ENCODE data around the gene PAX5.

Gene PAX5

DNA sequence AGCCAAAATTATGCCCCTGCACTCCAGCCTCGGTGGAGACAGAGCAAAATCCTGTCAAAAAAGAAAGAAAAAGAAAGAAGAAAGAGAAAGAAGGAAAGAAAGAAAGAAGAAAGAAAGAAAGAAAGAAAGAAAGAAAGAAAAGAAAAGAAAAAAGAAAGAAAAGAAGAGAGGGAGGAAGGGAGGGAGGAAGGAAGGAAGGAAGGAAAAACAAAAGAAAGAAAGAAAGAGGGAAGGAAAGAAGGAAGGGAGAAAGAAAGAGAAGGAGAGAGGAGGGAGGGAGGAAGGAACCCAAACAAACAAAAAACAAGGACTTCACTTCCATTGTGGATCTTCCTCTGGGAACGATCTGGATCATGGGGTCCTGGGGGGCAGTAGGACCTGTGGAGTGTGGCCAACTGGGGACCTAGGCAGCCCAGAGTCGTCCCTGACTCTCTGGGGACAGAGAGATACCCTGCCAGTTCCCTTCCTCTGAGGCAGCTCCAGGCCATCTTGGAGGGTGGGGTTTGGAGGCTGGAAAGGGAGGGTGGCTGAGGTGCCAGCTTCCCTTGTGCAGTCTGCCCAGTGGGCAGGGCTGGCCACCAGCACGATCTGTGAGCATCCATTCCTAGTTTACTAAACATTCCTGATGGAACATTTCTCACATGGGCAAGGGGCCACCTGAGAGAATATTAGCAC is 216.8 kb downstream of the PAX5 start:
- DNase-seq (ENCODE audit: low read depth in 2 of 2, low spot score in 1 of 2): no peak

DNA sequence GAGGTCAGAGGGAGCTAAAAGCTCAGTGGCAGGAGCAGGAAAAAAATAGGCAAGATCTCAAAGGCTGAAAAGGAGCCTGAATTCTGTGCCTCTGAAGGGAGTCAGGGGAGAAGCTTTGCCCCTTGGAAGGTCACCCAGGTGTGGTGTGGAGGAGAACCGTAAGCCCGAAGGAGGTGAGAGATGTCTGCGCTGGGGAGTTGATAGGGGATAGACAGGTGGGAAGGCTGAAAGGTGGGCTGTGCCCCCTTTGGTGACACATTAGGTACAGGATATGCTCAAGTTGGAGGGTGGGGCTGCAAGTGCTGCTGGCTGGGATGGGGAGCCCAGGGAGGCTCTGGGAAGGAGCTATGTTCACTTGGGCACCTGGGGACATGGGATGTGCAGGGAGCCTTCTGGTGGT is 217.7 kb downstream of the PAX5 start:
- DNase-seq (ENCODE audit: low read depth in 2 of 2, low spot score in 1 of 2): no peak

- DNase-seq (ENCODE audit: low read depth in 2 of 2, low spot score in 1 of 2): no peak
Measured at GRCh38 chr9:36815566-36816348, 218.3 kb downstream of the PAX5 start.

- DNase-seq (ENCODE audit: low read depth in 2 of 2, low spot score in 1 of 2): no peak
Measured at GRCh38 chr9:36815023-36815422, 219.0 kb downstream of the PAX5 start.

DNA sequence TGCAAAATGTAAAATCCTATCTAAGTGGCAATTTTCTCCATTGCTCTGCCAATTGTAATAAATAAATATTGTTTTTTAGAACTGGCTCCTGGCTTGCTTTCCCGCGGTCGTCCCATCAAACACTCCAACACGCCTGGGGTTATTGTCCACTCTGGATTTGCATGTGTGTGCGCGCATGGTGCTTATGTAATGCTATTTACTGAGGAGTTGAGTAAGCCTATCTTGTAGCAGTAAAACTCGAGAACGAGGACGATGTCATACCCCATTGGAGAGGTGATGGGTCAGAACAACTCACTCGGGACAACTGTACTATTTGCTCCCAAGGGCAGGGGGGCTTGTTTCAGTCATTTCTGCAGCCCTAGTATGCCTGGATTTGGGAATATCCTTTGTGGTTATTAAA is 220.9 kb downstream of the PAX5 start:
- no peak for DNase-seq (ENCODE audit: low read depth in 2 of 2, low spot score in 1 of 2)

DNA sequence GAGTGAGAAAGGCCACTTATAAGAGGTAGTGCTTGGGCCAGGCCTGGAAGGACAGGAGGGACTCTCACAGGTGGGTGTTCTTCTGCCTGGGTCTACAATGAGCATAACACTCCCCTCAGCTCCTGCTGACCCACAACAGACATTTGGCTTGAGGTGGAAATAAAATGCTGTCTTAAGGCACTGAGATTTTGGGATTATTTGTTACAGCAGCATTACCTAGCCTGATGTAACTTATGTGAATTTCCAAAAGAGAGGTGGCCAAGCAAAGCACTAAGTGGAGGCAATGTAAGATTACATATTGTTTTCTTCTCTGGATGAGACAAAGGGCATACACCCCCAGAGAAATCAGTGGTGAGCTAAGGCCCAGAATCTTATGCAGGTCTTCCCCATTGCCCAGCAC is 221.5 kb downstream of the PAX5 start:
- DNase-seq (ENCODE audit: low read depth in 2 of 2, low spot score in 1 of 2): no peak

- no peak for DNase-seq (ENCODE audit: low read depth in 2 of 2, low spot score in 1 of 2)
Measured at GRCh38 chr9:36808251-36808650, 225.8 kb downstream of the PAX5 start.

GRCh38 chr9:36803961-36804360 is 230.1 kb downstream of the PAX5 start:
- DNase-seq (ENCODE audit: low read depth in 2 of 2, low spot score in 1 of 2): no peak

DNA sequence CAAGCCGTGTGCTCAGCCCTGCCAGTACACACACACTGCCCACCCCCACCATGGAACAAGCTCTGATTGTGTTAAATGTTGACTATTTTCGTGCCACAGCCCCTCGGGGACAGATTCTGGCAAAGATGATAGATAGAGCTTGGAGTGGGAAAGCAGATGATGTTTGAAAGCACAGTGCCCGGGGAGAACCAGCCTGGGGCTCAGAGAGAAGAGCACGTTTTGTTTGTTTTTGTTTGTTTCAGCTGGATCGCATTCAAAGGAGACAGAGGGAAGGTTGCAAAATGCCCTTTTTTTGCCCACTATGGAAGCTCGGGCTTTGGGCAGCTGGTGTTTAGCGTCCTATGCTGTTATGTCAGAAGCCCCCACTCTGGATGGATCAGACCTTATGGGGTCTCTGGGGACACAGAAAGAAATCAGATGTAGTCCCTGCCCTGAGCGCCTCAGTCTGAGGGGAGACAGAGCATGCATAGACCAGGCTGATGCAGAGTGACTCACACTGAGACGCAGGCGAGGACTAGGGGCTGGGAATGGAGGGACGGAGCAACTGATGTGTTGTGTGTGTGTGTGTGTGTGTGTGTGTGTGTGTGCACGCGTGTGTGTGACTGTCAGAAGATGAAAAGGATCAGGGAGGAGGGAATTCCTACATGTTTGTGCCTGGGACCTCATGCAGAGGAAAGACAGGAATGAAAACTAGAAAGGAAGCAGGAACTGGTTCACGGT is 231.7 kb downstream of the PAX5 start:
- DNase-seq (ENCODE audit: low read depth in 2 of 2, low spot score in 1 of 2): no peak

GRCh38 chr9:36800455-36800854 is 233.6 kb downstream of the PAX5 start:
- DNase-seq (ENCODE audit: low read depth in 2 of 2, low spot score in 1 of 2): no peak

DNA sequence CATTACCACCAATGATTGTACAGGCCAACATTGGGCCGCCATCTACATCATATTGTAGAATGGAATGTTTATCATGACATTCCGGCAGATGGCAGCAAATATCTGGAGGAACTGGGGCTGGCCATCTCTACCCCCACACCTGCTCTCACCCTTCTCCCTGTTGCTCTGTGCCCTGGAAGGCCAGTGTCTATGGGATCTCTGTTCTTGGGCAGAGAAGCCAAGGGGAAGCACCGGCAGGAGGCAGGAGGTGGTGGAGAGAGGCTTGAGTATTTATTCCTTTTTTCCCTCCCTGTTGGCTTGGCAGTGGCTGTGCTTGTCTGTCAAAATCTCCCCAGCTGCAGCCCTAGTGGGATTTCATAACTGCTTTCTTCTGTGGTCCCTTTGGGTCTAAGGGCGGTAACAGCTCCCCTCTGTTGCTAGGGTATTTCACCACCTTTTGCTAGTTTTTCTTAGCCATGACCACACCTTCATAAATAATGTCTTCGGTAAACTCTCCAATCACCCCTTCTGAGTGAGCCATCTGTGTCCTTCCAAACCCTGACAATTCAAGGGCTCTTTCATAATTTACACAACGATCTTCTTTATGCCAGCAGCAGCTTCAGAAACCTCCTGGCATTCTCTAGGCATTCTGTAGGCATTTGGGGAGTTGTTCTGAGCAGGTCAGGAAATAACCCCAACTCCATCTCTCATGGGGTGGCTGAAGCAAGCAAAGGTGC is 235.6 kb downstream of the PAX5 start:
- DNase-seq (ENCODE audit: low read depth in 2 of 2, low spot score in 1 of 2): no peak

GRCh38 chr9:36797471-36798220 is 236.4 kb downstream of the PAX5 start:
- DNase-seq (ENCODE audit: low read depth in 2 of 2, low spot score in 1 of 2): no peak

- no peak for DNase-seq (ENCODE audit: low read depth in 2 of 2, low spot score in 1 of 2)
Measured at GRCh38 chr9:36796671-36797419, 237.2 kb downstream of the PAX5 start.

DNA sequence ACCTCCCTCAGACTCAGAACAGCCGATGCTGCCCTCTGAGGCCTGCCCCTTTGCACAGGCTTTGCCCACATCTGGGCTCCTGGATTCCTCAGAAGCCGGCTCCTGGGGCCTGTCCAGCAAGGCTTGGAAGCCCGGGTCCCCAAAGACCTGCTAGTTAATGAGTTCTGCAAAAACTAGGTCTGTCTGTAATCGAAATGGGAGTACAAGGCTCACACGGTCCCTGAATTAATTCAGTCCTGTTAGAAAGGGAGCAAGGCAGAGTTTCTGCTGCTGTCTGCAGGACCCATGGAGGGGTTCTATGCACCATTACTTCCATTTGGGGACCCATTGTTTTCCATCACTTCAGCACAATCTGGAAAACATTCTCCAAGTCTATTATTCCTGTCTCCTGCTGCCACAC is 239.6 kb downstream of the PAX5 start:
- no peak for DNase-seq (ENCODE audit: low read depth in 2 of 2, low spot score in 1 of 2)

DNA sequence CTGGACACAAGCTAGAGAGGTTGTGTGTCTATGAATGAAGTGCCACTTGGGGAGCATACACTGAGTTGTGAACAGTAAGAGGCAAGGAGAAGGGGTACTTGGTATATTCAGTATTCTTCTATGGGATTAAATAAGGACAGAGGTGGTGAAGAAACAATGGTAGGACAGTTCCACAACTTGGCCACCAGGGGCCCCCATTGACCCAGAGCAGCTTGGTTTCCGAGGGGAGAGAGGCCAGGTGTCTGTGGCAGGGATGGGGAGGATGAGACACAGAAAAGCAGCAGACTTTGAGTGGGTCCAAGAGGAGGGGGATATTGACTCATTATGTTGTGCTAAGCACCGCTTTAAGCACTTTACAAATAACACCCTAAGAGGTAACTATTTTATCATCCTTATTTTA is 240.8 kb downstream of the PAX5 start:
- no peak for DNase-seq (ENCODE audit: low read depth in 2 of 2, low spot score in 1 of 2)

DNA sequence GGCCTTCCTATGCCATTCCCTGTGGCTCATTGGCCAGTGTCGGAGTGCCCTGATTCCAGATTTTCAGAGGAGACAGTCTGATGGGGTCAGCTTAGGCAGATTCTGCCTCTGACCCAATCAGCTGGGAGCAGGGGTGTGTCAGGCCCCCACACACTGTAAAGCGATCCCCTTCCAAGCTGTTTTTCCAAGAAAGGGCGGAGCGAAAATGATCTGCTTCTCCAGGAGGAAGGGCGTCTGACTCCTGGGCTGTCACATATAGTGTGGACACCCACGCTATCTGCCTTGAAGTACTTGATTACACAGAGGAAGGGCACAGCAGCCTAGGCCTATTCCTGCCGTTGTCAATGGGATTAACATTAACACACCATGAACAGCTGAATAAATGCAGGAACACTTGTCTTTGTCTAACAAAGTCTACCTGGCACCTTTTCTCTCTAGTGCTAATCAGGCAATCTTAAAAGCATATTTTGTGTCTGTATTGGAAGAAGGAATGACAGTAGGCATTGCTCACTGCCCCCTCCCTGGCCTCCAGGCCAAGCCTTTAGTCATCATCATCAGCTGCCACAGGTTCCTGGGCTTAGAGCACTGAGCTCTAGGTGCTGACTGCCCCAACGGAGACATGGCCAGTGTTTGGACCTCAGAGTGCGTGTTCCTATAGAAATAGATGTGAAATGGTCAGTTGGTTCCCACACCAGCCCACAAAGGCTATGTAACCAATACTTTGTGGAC is 242.7 kb downstream of the PAX5 start:
- no peak for DNase-seq (ENCODE audit: low read depth in 2 of 2, low spot score in 1 of 2)

DNA sequence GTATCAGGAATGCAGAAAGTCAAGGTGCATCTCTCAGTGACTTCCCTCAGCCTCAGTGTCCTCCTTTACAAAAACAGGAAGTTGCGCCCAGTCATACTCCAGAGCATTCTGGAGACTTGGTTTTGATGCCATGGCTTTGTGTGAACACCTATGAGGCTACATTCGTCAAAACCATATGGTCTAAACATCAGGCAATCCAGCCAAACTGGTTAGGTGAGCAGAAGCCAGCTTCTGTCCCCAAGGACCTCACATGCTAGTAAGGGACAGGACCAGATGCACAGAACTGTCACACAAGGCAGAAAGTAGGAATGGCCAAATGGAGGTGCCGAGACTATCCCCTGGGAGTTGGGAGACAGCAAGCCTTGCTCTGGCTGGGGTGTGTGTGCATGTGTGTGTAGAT is 244.2 kb downstream of the PAX5 start:
- DNase-seq (ENCODE audit: low read depth in 2 of 2, low spot score in 1 of 2): no peak

DNA sequence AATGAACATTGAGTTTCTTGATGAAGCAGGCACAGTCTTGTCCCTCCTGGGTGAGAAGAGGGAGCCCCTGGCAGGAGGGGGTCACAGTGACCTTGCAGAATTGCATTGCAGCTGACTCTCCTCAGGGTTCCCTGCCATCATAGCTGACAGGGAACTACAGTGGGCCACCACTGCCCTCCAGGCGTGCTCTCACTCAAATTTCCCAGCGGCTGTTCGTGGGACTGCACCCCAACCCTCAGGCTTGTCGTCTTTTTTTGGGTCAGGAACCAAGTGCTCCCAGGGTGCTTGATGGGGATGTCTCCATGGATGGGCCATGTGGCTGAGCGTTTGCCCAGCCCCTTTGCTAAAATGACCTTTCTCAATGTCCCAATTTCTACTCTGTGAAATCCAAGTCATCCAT is 245.5 kb downstream of the PAX5 start:
- DNase-seq (ENCODE audit: low read depth in 2 of 2, low spot score in 1 of 2): no peak

DNA sequence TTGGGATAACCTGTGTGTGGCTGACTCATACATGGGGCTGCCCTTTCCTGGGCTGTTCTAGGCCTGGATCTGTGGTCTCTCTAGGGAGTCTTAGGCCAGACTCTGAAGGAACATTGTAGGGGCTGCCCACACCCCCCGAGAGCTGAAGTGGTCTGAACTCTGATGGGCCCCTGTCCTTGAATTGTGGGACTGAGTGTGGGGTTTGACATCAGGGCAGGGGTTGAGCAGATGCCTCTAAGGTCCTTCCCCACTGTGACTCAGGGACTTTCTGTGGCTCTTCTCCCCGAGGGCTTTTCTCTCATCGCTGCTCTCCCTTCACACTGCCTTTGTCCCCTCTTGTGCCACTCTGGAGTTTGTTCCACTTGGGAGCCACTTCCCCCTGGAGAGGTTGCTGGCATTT is 246.4 kb downstream of the PAX5 start:
- DNase-seq (ENCODE audit: low read depth in 2 of 2, low spot score in 1 of 2): no peak

Data from stimulated activated CD8-positive, alpha-beta memory T cell treated with anti-CD3 and anti-CD28 coated beads, Interleukin-4, amount 100 ng/mL, for 1 hour (primary cell).